ENCODE measurements around the gene PCDHA6.
"Not testable (repeated sequence)": the region's sequence is repeated elsewhere in the genome, so short reads cannot be mapped to it uniquely, and the experiment has no call there.

DNA sequence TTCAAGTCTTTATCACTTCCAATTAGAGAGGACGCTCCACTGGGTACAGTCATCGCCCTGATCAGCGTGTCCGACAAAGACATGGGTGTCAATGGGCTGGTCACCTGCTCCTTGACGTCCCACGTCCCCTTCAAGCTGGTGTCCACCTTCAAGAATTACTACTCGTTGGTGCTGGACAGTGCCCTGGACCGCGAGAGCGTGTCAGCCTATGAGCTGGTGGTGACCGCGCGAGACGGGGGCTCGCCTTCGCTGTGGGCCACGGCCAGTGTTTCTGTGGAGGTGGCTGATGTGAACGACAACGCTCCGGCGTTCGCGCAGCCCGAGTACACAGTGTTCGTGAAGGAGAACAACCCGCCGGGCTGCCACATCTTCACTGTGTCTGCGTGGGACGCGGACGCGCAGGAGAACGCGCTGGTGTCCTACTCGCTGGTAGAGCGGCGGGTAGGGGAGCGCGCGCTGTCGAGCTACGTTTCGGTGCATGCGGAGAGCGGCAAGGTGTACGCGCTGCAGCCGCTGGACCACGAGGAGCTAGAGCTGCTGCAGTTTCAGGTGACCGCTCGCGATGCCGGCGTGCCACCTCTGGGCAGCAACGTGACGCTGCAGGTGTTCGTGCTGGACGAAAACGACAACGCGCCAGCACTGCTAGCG is 19.4 kb upstream of the PCDHA6 start:
- TF ChIP-seq POLR2A, POLR2AphosphoS5 (IDR thresholded peaks at IDR 0.05): not testable (repeated sequence)
- TF ChIP-seq, protein P1, sequence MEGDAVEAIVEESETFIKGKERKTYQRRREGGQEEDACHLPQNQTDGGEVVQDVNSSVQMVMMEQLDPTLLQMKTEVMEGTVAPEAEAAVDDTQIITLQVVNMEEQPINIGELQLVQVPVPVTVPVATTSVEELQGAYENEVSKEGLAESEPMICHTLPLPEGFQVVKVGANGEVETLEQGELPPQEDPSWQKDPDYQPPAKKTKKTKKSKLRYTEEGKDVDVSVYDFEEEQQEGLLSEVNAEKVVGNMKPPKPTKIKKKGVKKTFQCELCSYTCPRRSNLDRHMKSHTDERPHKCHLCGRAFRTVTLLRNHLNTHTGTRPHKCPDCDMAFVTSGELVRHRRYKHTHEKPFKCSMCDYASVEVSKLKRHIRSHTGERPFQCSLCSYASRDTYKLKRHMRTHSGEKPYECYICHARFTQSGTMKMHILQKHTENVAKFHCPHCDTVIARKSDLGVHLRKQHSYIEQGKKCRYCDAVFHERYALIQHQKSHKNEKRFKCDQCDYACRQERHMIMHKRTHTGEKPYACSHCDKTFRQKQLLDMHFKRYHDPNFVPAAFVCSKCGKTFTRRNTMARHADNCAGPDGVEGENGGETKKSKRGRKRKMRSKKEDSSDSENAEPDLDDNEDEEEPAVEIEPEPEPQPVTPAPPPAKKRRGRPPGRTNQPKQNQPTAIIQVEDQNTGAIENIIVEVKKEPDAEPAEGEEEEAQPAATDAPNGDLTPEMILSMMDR (IDR thresholded peaks at IDR 0.05) = not testable (repeated sequence)
